NCI-H2196 treated with DMSO at 0.1 percent for 48 hours (cell line): ENCODE data around the gene CAMK2N2.

ENCODE experiments used
- DNase-seq: peaks from one replicate; lab custom pipeline; 2025; ENCODE audit not compliant: unreplicated experiment; lab: John Stamatoyannopoulos, UW

Gene CAMK2N2

GRCh38 chr3:184223946-184224345 lies 37.4 kb downstream of the CAMK2N2 start:
- no peak for DNase-seq

GRCh38 chr3:184222521-184222920 lies 38.8 kb downstream of the CAMK2N2 start:
- DNase-seq = no peak

GRCh38 chr3:184218814-184219213 lies 42.5 kb downstream of the CAMK2N2 start:
- no peak for DNase-seq

GRCh38 chr3:184211718-184212117 lies 49.6 kb downstream of the CAMK2N2 start:
- no peak for DNase-seq

- DNase-seq = no peak
Measured at GRCh38 chr3:184211297-184211696, 50.1 kb downstream of the CAMK2N2 start.
